KMS-11 (cell line): ENCODE measurements around the gene PPP4R3A.
"Not testable (repeated sequence)": the region's sequence is repeated elsewhere in the genome, so short reads cannot be mapped to it uniquely, and the experiment has no call there.

Experiments
- H2AFZ ChIP-seq: fragments of 200-600 bp; sonication (generic); 2 replicates; pipeline ENCODE4 v1.6.1; 2016; ENCODE audit warnings: antibody characterized with exemption, mixed run types, low read depth
- H3K27ac ChIP-seq: fragments of 200-600 bp; sonication (generic); 2 replicates; pipeline ENCODE4 v1.6.1; 2016; ENCODE audit warnings: mild to moderate bottlenecking, mixed run types
- H3K27me3 ChIP-seq: fragments of 200-600 bp; sonication (generic); 2 replicates; pipeline ENCODE4 v1.6.1; 2017; ENCODE audit warnings: mild to moderate bottlenecking, low read depth, mixed run types, moderate library complexity; ENCODE audit not compliant: insufficient read depth
- H3K36me3 ChIP-seq: fragments of 200-600 bp; sonication (generic); 2 replicates; pipeline ENCODE4 v1.6.1; 2017; ENCODE audit warnings: mild to moderate bottlenecking, mixed run types; ENCODE audit not compliant: insufficient read depth
- H3K4me1 ChIP-seq: fragments of 200-600 bp; sonication (generic); 2 replicates; pipeline ENCODE4 v1.6.1; 2016; ENCODE audit warnings: mild to moderate bottlenecking, low read depth, mixed run types; ENCODE audit not compliant: poor library complexity, severe bottlenecking
- H3K4me2 ChIP-seq: fragments of 200-600 bp; sonication (generic); 2 replicates; pipeline ENCODE4 v1.7.0; 2016; ENCODE audit warnings: mild to moderate bottlenecking, mixed run types
- H3K4me3 ChIP-seq: fragments of 200-600 bp; sonication (generic); IDR thresholded peaks from 2 replicates; pipeline ENCODE4 v1.6.1; 2017; ENCODE audit warnings: low read depth, low read length, mixed read lengths; ENCODE audit not compliant: insufficient read depth
- H3K79me2 ChIP-seq: fragments of 200-600 bp; sonication (generic); 2 replicates; pipeline ENCODE4 v1.6.1; 2016; ENCODE audit warnings: low read depth, mixed run types; ENCODE audit not compliant: insufficient read depth
- H3K9ac ChIP-seq: fragments of 200-600 bp; sonication (generic); 2 replicates; pipeline ENCODE4 v1.6.1; 2016; ENCODE audit warnings: mild to moderate bottlenecking, mixed run types
- H4K20me1 ChIP-seq: fragments of 200-600 bp; sonication (generic); 2 replicates; pipeline ENCODE4 v1.6.1; 2016; ENCODE audit warnings: mild to moderate bottlenecking, mixed run types; ENCODE audit not compliant: insufficient read depth
- CTCF ChIP-seq: fragments of 200-600 bp; sonication (generic); conservative IDR thresholded peaks from 2 replicates; pipeline ENCODE4 v1.6.1; 2017; ENCODE audit warnings: low read depth, mild to moderate bottlenecking, antibody characterized with exemption, low read length, moderate library complexity, mixed read lengths

PPP4R3A gene

DNA sequence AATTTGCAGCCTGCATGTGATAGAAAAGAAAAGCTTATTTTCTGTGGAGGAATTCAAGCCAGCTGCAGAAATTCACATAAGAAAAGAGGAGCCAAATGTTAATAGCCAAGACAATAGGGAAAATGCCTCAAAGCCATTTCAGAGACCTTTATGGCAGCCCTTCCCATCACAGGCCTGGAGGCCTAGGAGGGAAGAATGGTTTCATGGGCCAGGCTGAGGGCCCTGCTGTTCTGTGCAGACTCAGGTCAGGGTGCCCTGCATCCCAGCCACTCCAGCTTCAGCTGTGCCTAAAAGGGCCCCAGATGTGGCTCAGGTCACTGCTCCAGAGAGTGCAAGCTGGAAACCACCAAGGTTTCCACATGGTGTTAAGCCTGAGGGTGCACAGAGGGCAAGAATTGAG, 71.3 kb downstream of the PPP4R3A start:
- H3K4me3 ChIP-seq, result no peak overlapping the region
- no peaks in the 10 kb centered on the region for H3K79me2 ChIP-seq
- no peak overlapping the region for H3K9ac ChIP-seq
- H4K20me1 ChIP-seq, result no peaks in the 10 kb centered on the region
- H3K27ac ChIP-seq, result no peak overlapping the region
- H2AFZ ChIP-seq, result no peak overlapping the region
- TF ChIP-seq CTCF, result no peak
- H3K36me3 ChIP-seq, result no peaks in the 10 kb centered on the region
- H3K4me1 ChIP-seq, result no peaks in the 10 kb centered on the region
- no peak overlapping the region for H3K4me2 ChIP-seq
- no peaks in the 10 kb centered on the region for H3K27me3 ChIP-seq

- not testable (repeated sequence) for H3K79me2 ChIP-seq, H3K36me3 ChIP-seq, H3K27ac ChIP-seq, H4K20me1 ChIP-seq, H2AFZ ChIP-seq, H3K4me3 ChIP-seq, H3K4me1 ChIP-seq, H3K27me3 ChIP-seq, H3K4me2 ChIP-seq, H3K9ac ChIP-seq
Observed at GRCh38 chr14:91436266-91436665, 73.8 kb downstream of the PPP4R3A start.

- Histone ChIP-seq H2AFZ (no peak overlapping the region), H3K4me1 (peaks cover 7% of the 10 kb centered on the region), H3K4me2 (no peak overlapping the region), H4K20me1 (no peaks in the 10 kb centered on the region), H3K27ac (no peak overlapping the region), H3K9ac (no peak overlapping the region), H3K27me3 (no peaks in the 10 kb centered on the region), H3K4me3 (no peak overlapping the region), H3K79me2 (no peaks in the 10 kb centered on the region), H3K36me3 (no peaks in the 10 kb centered on the region)
- TF ChIP-seq CTCF, result no peak
Observed at GRCh38 chr14:91429385-91429784, 80.7 kb downstream of the PPP4R3A start.

GRCh38 chr14:91428931-91429330, 81.2 kb downstream of the PPP4R3A start:
- not testable (repeated sequence) for H3K27ac ChIP-seq, H3K27me3 ChIP-seq, H3K4me1 ChIP-seq, H3K4me2 ChIP-seq, H2AFZ ChIP-seq, H3K36me3 ChIP-seq, H4K20me1 ChIP-seq, H3K79me2 ChIP-seq, H3K9ac ChIP-seq, H3K4me3 ChIP-seq

GRCh38 chr14:91425531-91425944, 84.6 kb downstream of the PPP4R3A start:
- H3K4me2 ChIP-seq, H4K20me1 ChIP-seq, H2AFZ ChIP-seq, H3K4me3 ChIP-seq, H3K79me2 ChIP-seq, H3K4me1 ChIP-seq, H3K27ac ChIP-seq, H3K27me3 ChIP-seq, H3K36me3 ChIP-seq, H3K9ac ChIP-seq: not testable (repeated sequence)

DNA sequence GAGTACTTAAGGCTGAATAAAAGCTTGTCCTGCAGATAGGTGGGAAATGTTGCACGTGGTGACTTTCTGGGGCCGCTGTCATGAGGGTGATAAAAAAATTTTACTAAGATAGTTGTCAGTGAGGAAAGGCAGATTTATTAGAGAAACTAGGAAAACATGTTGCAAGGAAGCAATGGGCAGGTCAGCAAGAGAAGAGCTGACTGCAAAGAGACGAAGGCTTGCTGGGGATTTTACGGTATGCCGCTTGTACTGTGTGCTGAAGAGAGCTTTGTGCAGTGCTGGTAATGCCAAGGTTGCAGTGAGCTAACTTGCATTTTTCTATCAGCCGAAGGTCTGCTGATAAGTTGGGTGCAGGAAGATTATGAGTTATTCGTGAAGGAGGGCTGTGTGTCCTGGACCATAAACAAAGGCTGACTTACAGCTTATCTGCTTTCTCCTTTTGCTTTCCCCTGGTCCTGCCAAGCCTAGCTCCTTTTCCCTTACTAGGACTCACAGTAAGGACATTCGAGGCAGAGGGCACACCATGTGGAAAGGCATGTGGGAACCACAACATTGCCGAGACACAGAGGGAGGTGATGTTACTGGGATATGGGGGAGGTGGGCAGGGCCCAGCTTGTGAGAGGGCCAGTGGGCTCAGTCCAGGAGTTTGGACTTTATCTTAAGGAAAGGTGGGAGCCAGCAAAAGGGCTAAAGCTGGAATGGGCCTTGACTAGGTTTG, 85.1 kb downstream of the PPP4R3A start:
- peaks cover 7% of the 10 kb centered on the region for H3K4me1 ChIP-seq
- H3K36me3 ChIP-seq, result no peaks in the 10 kb centered on the region
- TF ChIP-seq CTCF, result no peak
- H3K4me2 ChIP-seq, result no peak overlapping the region
- H3K27me3 ChIP-seq, result no peaks in the 10 kb centered on the region
- no peak overlapping the region for H3K27ac ChIP-seq
- no peaks in the 10 kb centered on the region for H4K20me1 ChIP-seq
- H3K79me2 ChIP-seq, result no peaks in the 10 kb centered on the region
- no peak overlapping the region for H2AFZ ChIP-seq
- H3K9ac ChIP-seq, result no peak overlapping the region
- no peak overlapping the region for H3K4me3 ChIP-seq
